Activated T-cell treated with anti-CD3 and anti-CD28 coated beads, Interleukin-2, amount 50 U/mL, for 1 hour (primary cell): ENCODE results near the gene DSN1.
A peak's percentile ranks its signal among the peaks of the same experiment; 100 is the strongest.

ENCODE experiments used
- DNase-seq: peaks from one replicate; pipeline ENCODE4 v3.0.0-alpha.2; 2020

DSN1 gene

GRCh38 chr20:36794116-36794474, 20.5 kb upstream of the DSN1 start:
- DNase-seq, result no peak

- DNase-seq, result no peak
Observed at GRCh38 chr20:36793294-36794115, 19.9 kb upstream of the DSN1 start.

DNA sequence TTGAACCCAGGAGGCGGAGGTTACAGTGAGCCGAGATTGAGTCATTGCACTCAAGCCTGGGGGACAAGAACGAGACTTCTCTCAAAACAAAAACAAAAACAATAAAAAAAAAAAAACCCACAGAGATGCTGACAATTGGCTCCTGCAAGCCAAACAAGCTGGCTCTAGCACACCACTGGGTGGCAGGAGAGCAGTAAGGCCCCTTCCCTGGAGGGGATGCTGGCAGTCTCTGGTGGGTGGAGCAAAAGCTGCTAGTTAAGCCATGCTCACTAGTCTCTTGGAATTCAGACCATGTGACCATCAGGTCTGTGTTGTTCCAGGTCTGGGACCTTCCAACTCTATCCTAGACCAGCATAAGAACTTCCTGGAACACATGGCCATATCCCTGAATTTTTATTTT, 18.9 kb upstream of the DSN1 start:
- DNase-seq, result no peak

- no peak for DNase-seq
Observed at GRCh38 chr20:36791862-36792261, 18.3 kb upstream of the DSN1 start.

DNA sequence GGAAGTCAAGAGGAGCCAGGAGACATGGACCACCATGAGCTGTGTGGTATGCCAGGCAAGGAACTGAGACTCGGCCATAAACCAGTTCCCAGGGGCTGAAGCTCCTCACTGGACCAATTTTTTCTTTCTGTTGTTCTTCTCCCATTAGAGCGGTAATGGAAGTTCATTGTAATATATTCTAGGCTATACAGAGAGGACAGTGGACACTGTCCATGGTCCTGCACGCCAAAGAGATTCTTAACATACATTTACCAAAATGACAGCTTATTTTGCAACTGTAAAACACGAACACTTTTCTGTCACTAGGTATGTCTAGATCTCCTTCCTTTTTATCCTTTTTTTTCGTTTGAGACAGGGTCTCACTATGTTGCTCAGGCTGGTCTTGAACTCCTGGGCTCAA, 13.1 kb upstream of the DSN1 start:
- DNase-seq, result no peak

GRCh38 chr20:36786246-36786645, 12.7 kb upstream of the DSN1 start:
- DNase-seq, result no peak

DNA sequence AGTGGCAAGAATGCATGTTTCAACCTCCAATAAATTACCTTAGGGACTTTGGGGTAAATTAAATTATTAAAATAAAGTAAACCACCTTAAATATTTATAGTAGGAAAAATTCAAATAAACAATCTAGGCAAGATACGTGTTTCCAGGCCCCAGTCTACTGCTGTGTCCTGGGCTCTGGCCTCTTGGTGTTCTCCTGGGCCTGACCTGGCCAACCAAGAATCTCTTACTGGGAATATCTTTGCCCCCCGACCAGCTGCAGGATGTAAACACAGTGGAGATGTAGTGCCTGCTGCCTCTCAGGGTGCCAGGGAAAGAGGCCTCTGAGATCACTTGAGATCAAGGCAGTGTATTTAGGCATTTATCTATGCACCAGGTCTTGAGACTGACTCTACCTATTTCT, 11.7 kb upstream of the DSN1 start:
- no peak for DNase-seq

DNA sequence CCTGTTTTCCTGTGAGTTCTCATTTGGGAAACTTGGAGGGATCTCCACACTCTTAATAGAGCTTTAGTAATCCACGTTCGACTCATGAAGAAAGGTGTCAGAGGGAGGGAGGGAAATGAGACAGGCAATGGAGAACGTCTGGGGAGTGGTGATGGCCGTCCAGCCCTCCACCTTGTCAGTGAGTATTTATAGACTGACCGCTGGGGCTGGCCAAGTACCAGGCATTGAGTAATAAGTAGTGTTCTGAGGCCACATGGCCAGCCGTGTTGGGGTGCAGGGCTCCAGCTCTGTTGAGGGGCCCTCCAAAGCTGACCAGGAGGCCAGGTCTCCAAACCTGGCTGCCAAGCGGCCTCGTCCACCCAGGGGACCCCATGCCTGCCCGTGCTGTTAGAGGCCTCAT, 11.3 kb upstream of the DSN1 start:
- no peak for DNase-seq

DNA sequence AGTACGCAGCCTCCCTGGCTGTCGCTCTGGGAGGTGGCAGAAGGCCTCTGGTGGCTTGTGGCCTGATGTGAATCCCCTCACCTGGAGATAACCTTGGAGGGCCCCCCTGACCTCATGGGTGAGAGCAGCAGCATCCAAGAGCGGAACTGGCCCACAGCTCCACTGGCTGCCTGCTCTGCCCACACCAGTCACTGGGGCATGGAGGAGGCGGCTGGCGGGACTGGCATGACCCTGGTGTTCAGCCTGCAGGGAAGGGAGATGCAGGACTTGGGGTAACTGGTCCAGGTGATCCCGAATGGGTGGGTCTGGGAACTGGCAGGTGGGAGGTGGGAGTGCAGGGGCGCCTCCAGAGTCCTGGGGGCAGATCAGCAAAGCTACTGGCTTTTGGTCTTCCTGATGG, 10.6 kb upstream of the DSN1 start:
- DNase-seq, result no peak

DNA sequence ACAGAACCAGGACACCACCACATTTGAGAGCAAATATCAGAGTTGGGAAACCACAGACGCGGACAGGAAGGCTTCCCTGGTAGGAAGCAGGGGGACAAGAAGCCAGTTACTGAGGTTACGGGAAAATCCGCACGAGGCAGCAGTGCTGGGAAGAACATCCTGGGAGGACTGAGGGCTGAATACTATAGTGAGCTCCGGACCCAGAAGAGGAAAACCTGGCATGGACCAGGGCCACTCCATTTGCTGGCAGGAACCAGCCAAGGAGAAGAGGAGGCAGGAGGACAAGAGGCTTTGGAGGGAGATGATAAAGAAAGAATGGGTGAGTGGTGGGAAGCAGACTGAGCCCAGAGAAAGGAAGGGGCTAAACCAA, 6.1 kb upstream of the DSN1 start:
- DNase-seq, result no peak

DNA sequence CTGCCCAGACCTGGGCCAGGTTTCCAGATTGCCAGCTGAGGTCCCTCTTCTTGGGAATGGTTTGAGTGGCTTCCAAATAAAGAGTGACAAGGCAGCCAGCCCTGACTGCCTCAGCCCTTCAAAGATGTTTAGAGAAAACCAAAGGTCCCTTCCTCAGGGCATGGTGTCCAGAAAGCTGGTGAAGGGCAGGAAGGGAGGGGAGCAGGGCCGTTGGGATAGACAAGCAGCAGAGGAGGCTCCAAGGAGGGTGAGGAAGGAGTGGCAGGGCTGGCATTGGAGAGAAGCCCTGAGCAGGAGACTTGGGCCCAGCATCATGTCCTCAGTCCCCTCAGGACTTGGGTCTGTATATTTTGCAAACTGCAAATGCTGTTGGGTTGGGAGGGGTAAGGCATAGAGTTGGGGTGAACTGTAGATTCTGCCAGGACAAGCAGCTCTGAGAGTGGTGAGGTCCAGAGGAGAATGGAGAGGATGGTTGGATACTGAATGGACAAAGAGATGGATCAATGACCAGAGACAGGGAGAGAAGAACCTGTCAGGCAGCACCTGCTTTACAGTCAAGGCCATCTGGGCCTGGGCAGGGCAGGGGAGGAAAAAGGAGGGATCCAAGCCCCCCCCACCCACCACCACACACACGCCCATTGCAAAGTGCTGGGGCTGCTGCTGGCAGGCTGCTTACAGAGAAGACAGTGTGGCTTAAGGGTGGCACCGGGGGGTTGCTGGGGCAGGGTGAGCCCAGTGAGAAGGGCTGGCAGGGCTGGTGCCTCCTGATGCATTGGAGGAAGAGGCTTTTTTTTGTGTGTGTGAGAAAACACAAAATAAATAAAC, 5.5 kb upstream of the DSN1 start:
- DNase-seq, result no peak

DNA sequence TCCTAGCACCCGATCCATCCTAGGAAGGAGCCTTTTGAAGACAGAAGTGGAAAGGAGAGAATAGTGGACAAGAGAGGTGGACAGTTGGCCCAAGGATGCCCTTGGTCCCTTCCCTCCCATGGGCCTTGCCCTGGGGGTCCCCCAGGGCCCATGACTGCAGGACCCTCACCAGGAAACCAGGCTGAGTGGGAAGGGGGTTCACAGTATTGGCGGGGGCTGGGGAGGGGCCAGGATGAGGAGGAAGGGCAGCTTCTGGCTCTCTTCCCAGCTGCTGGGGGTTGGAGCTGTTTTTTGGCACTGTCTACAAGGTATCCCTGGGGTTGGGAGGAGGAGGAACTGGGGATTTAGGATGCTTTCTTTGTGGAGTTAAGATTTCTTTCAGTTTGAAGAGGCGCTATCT, 4.0 kb upstream of the DSN1 start:
- DNase-seq, result no peak

GRCh38 chr20:36777167-36777566, 3.6 kb upstream of the DSN1 start:
- no peak for DNase-seq

- no peak for DNase-seq
Observed at GRCh38 chr20:36775826-36776225, 2.3 kb upstream of the DSN1 start.

- DNase-seq, result no peak
Observed at GRCh38 chr20:36775196-36775595, 1.6 kb upstream of the DSN1 start.

DNA sequence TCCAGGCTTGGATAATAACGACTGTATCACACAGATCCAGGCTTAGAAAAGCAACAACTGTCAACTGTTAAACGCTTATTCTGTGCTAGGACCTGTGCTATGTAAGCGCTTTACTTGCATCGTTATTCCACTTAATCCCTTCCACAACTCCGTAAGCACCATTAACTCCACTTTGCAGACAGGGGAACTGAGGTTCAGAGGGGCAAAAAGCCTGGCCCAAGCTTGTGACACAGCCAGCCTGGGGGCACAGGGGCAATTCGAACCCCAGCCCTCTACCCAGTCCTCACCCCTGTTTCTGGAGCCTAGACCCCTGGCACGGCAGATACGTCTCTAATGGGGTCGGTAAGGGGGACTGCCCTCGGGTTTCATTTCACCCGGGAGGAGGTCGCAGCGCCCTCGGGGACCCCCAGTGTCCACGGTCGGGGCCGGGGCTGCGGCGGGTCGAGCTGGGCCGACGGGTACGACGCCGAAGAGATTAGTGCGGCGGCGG, 411 bp downstream of the DSN1 start:
- DNase-seq, result no peak

DNA sequence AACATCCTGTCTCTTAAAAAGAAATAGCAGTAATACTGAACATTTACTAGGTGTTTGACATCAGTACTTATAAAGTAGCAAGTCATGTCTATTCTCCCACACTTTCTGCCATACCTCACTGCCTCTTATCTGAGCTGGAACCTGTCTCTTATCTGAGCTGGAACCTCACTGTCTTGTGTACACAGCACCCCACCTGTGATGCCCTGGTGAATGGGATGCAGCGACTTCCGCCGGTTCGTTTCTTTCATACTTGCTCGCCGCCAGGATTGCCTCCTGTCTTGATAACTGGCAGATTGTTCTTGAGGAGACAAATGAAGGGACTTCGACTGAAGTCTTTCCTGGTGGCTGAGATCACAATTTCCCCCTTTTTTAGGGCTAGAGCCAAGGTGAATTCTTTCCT, 2.9 kb downstream of the DSN1 start:
- no peak for DNase-seq

- DNase-seq, result no peak
Observed at GRCh38 chr20:36768768-36769430, 4.7 kb downstream of the DSN1 start.

- no peak for DNase-seq
Observed at GRCh38 chr20:36761125-36761524, 12.4 kb downstream of the DSN1 start.

GRCh38 chr20:36760647-36761046, 12.9 kb downstream of the DSN1 start:
- no peak for DNase-seq

DNA sequence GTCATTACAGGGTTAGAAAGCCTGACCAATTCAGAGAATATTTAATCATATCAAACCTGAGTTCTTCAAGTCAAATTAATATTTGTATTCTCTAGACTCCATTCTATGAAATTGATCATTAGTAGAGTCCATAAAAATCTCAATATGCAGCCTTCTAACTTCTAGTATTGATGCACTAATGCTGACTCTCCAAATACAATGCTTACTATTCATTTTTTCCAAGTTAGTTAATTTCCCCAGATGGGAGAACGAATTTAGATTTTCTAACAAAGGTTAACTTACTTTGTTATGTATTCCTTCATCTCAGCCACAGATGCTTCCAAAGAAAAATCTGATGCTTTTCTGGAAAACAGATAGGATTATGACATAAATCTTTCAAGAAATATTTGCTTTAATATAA, 15.3 kb downstream of the DSN1 start:
- no peak for DNase-seq

DNA sequence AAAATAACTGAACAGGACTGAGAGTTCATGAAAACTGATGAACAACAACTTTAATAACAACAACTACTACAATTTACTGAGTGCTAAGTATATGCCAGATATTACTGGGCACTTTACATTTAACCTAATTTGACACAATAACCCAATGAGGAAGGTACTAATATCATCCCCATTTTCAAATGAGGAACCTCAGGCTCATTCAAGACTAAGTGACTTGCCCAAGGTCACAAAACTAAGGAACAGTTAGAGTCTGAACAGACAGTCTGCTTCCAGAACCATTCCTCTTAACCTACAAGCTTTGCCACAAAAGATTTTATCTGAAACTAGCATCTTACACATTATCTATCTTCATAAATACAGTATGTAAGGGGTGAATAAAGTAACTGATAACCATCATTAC, 17.1 kb downstream of the DSN1 start:
- no peak for DNase-seq

GRCh38 chr20:36754656-36755222, 18.8 kb downstream of the DSN1 start:
- peak; percentile 28 for DNase-seq

DNA sequence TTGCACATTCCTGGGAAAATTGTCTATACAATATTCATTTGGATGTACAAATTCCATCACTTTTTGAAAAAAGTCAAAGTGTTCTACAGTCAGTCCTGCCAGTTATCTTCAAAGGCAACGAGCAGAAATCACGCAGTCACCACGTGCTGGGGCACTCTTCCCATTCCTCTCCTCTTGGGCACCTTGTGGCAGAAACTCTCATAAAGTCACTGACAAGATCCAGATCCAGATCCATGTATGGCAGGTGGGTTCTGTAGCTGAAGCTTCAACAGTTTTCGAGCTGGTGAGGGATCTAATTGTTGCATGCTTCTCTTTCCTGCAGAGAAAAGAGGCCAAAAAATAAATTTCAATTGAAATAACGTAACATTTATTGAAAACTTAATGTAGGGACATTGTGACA, 21.0 kb downstream of the DSN1 start:
- DNase-seq, result no peak
